Spinal cord (tissue), 10 donors: Measurements from ENCODE around the gene MICAL2. TPM values are rescaled to one million over a fixed set of nuclear protein-coding genes. Genes with fewer than 3 reads are reported as not detected.

Source experiments
- DNase-seq, 6 donors: peaks; one replicate each; pipeline versions ENCODE4 v3.0.0 to v3.0.0-alpha.2; 2013 to 2015; ENCODE audit warnings: low spot score in 6 of 6, low read depth in 4 of 6
- H3K27ac ChIP-seq: one replicate; pipeline ENCODE4 v1.5.1; 2013; ENCODE audit warnings: low read depth, low read length, control low read depth
- H3K27me3 ChIP-seq: one replicate; pipeline ENCODE4 v1.6.1; 2013; ENCODE audit warnings: low read length; ENCODE audit not compliant: control insufficient read depth, insufficient read depth
- H3K36me3 ChIP-seq: one replicate; pipeline ENCODE4 v1.6.1; 2013; ENCODE audit warnings: low read length; ENCODE audit not compliant: control insufficient read depth, insufficient read depth
- H3K4me1 ChIP-seq: one replicate; pipeline ENCODE4 v1.6.1; 2013; ENCODE audit warnings: low read length; ENCODE audit not compliant: control insufficient read depth, insufficient read depth
- H3K4me3 ChIP-seq: one replicate; pipeline ENCODE4 v1.5.1; 2013; ENCODE audit warnings: low read depth, low read length, control low read depth
- H3K9me3 ChIP-seq: one replicate; pipeline ENCODE4 v1.6.1; 2013; ENCODE audit warnings: low read length; ENCODE audit not compliant: control insufficient read depth, insufficient read depth
- WGBS: methylation state at CpG from one replicate; pipeline ENCODE4 v1.1.5; 2013; ENCODE audit warnings: missing lambda C conversion rate; ENCODE audit not compliant: insufficient coverage; 5-methylcytosine and 5-hydroxymethylcytosine counted together
- polyA plus RNA-seq, 2 donors: library from polyadenylated mRNA; unstranded; fragments of 120-200 nt; gene quantifications; one replicate each; pipeline ENCODE4 v1.2.1, GENCODE V29; 2013; ENCODE audit not compliant: insufficient read length in 2 of 2
- total RNA-seq, 2 donors: library from RNA; depleted of rRNA in 1 of 2; stranded (reverse); fragments of 120-200 nt in 1 of 2; fragments of >200 nt in 1 of 2; gene quantifications; one replicate each; pipeline versions ENCODE4 v1.2.3 to v1.2.4, GENCODE V29; 2013 to 2014
- donor health status: healthy.

The MICAL2 gene
- total and polyA plus RNA-seq, 4 donors: 15.8 to 57.0 (median 23.2) TPM

- 82% methylated on average over 5 of the region's 5 CpGs for WGBS
- Histone ChIP-seq H3K36me3 (no peaks in the 10 kb centered on the region), H3K4me1 (peaks cover 10% of the 10 kb centered on the region), H3K9me3 (no peaks in the 10 kb centered on the region), H3K27me3 (peaks cover 34% of the 10 kb centered on the region), H3K27ac (no peak overlapping the region), H3K4me3 (no peak overlapping the region)
- DNase-seq: no peak
These were observed 4.3 kb upstream of the MICAL2 start for GRCh38 chr11:12106101-12106500.

GRCh38 chr11:12106501-12106900 lies 3.9 kb upstream of the MICAL2 start:
- Histone ChIP-seq H3K27ac (no peak overlapping the region), H3K27me3 (peaks cover 38% of the 10 kb centered on the region), H3K4me1 (peaks cover 14% of the 10 kb centered on the region), H3K4me3 (no peak overlapping the region), H3K9me3 (no peaks in the 10 kb centered on the region), H3K36me3 (no peaks in the 10 kb centered on the region)
- DNase-seq: peak in 1 of 6 donors; percentile 31
- WGBS: no CpG with 5 or more reads among the region's 5 CpGs

- Histone ChIP-seq H3K36me3 (no peaks in the 10 kb centered on the region), H3K4me1 (peaks cover 17% of the 10 kb centered on the region), H3K27me3 (peaks cover 30% of the 10 kb centered on the region), H3K4me3 (no peak overlapping the region), H3K27ac (no peak overlapping the region), H3K9me3 (no peaks in the 10 kb centered on the region)
- 100% methylated on average over 1 of the region's 2 CpGs for WGBS
- DNase-seq: no peak
These were observed 1.4 kb upstream of the MICAL2 start for GRCh38 chr11:12108875-12109453.

GRCh38 chr11:12109591-12110196 lies 696 bp upstream of the MICAL2 start:
- no peak for DNase-seq
- H3K4me3 ChIP-seq: peak overlapping the region; percentile 54
- 32% methylated on average over 5 of the region's 7 CpGs for WGBS
- H3K27me3 ChIP-seq: peaks cover 23% of the 10 kb centered on the region
- H3K36me3 ChIP-seq: no peaks in the 10 kb centered on the region
- H3K9me3 ChIP-seq: no peaks in the 10 kb centered on the region
- H3K27ac ChIP-seq: no peak overlapping the region
- H3K4me1 ChIP-seq: peaks cover 17% of the 10 kb centered on the region

GRCh38 chr11:12110714-12111548 lies 541 bp downstream of the MICAL2 start:
- Histone ChIP-seq H3K27ac (no peak overlapping the region), H3K36me3 (no peaks in the 10 kb centered on the region), H3K4me1 (peaks cover 17% of the 10 kb centered on the region), H3K4me3 (peak overlapping the region; percentile 44), H3K9me3 (no peaks in the 10 kb centered on the region), H3K27me3 (peaks cover 22% of the 10 kb centered on the region)
- 4% methylated on average over 66 of the region's 67 CpGs for WGBS
- DNase-seq: peak in 2 of 6 donors; percentile 46 to 58

- Histone ChIP-seq H3K27ac (no peak overlapping the region), H3K36me3 (no peaks in the 10 kb centered on the region), H3K4me3 (peak overlapping the region; percentile 44), H3K4me1 (peaks cover 17% of the 10 kb centered on the region), H3K27me3 (peaks cover 23% of the 10 kb centered on the region), H3K9me3 (no peaks in the 10 kb centered on the region)
- DNase-seq: no peak
- whole genome bisulfite sequencing: 60% methylated on average over 12 of the region's 12 CpGs
These were observed 1.4 kb downstream of the MICAL2 start for GRCh38 chr11:12111549-12112520.

GRCh38 chr11:12112750-12113149 lies 2.4 kb downstream of the MICAL2 start:
- peaks cover 17% of the 10 kb centered on the region for H3K4me1 ChIP-seq
- no peak overlapping the region for H3K27ac ChIP-seq
- H3K4me3 ChIP-seq: no peak overlapping the region
- peaks cover 23% of the 10 kb centered on the region for H3K27me3 ChIP-seq
- H3K36me3 ChIP-seq: no peaks in the 10 kb centered on the region
- no peaks in the 10 kb centered on the region for H3K9me3 ChIP-seq
- DNase-seq: no peak
- WGBS: no CpG with 5 or more reads among the region's 2 CpGs

- H3K36me3 ChIP-seq: no peaks in the 10 kb centered on the region
- WGBS: no CpG with 5 or more reads among the region's 8 CpGs
- no peak for DNase-seq
- no peak overlapping the region for H3K4me3 ChIP-seq
- H3K27me3 ChIP-seq: peaks cover 23% of the 10 kb centered on the region
- no peaks in the 10 kb centered on the region for H3K9me3 ChIP-seq
- peaks cover 17% of the 10 kb centered on the region for H3K4me1 ChIP-seq
- H3K27ac ChIP-seq: no peak overlapping the region
These were observed 2.9 kb downstream of the MICAL2 start for GRCh38 chr11:12113294-12113693.
